ENCODE measurements around the gene AIFM3. TPM values are rescaled to one million over a fixed set of nuclear protein-coding genes. Genes with fewer than 3 reads are reported as not detected.
A peak's percentile ranks its signal among the peaks of the same experiment; 100 is the strongest.

The AIFM3 gene
- total RNA-seq, 1 experiment from 2014 or later: 9.7 TPM

DNA sequence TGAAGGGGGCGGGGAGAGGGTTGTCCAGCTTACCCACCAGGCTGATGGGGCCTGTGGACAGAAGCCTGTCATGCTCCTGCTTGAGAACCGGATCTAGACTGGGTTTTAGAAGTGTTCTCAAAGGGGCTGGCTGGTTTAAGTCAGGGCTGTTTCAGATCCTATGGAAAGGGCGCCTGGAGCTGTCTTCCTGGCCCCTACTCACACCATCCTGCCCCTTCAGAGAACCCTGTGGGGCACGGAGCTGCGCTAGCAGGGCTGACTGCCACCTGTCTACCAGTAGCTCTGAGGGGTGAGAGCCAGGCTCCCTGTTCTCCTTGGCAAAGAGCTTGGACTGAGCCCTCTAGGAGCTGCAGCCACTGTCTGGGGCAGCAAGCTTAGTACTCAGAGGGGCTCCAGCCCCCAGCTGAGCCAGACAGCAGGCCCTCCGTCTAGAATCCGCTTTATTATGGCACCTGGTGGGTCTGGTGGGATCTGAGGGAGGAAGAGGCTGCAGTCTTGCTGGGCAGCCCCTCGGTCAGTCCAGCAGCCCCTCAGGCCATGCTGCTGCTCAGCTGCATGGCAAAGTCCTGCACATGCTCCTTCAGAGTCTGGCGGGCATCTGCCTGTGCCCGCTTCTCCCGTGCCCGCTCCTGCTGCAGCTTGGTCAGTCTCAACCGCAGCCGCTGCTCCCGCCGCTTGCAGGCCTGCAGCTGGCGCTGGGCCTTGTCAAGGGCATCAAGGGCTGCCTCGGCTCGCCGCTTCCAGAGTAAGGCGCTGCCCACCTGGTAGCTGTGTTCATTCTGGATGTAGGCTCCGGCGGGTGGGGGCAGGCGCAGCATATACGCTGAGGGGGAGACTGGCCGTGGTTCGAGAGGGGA, 32.5 kb downstream of the AIFM3 start:
- no TSS peak for BruUV-seq (replicated peaks)
- CTCF ChIA-PET: interaction anchor here (0.5 to 1.4 kb wide), 2 partner anchors 114 to 494 kb away, joined by 3 read pairs; no protein-coding TSS in a partner anchor
- intact Hi-C loops (cut with micrococcal nuclease): no loop called here
- Histone ChIP-seq H3K36me3 (ENCODE audit: control insufficient read depth in 1 of 2, insufficient read depth in 2 of 2, low read length in 2 of 2) (peaks cover 3 to 11% of the 10 kb centered on the region in 2 experiments; a peak in 3 of 4 replicates), H3K27ac (ENCODE audit: low read depth, low read length) (peak overlapping the region; percentile 97; the same call in 1 of the 2 replicates), H3K4me2 (ENCODE audit: low read length) (peak overlapping the region; percentile 86; the same call in 1 of the 2 replicates), H3K79me2 (ENCODE audit: insufficient read depth, low read length) (peaks cover 38% of the 10 kb centered on the region), H3K9ac (ENCODE audit: low read length) (0 out of 2 replicates have a peak overlapping the region, but pooled peaks have one; percentile 95), H3K27me3 (ENCODE audit: insufficient read depth, low read length) (no peaks in the 10 kb centered on the region), H3K9me2 (ENCODE audit: insufficient read depth) (no peaks in the 10 kb centered on the region), H4K20me1 (ENCODE audit: insufficient read depth) (no peaks in the 10 kb centered on the region), H3K4me3 (replicated peaks in 1 of 2; ENCODE audit: low read depth in 1 of 2, low read length in 2 of 2) (no peak overlapping the region), H2AFZ (ENCODE audit: low read depth, low read length, poor library complexity, severe bottlenecking) (no peak overlapping the region), H3K9me3 (ENCODE audit: control insufficient read depth in 1 of 2, insufficient read depth in 1 of 2, low read depth in 1 of 2, low read length in 2 of 2) (no peaks in the 10 kb centered on the region), H3K4me1 (ENCODE audit: control insufficient read depth in 1 of 2, insufficient read depth in 2 of 2, low read length in 2 of 2) (peaks cover 17 to 28% of the 10 kb centered on the region in 2 experiments)
- no peak for DNase-seq (ENCODE audit: low read depth, low spot score)
- no peak for TF ChIP-seq ZBTB33 (IDR thresholded peaks at IDR 0.05; ENCODE audit: extremely low read depth, insufficient replicate concordance, low read length)
- no peak; the same call in 1 of the 2 replicates for TF ChIP-seq POLR2AphosphoS5 (IDR thresholded peaks at IDR 0.05; ENCODE audit: low read depth, low read length)
- TF ChIP-seq, protein P1, sequence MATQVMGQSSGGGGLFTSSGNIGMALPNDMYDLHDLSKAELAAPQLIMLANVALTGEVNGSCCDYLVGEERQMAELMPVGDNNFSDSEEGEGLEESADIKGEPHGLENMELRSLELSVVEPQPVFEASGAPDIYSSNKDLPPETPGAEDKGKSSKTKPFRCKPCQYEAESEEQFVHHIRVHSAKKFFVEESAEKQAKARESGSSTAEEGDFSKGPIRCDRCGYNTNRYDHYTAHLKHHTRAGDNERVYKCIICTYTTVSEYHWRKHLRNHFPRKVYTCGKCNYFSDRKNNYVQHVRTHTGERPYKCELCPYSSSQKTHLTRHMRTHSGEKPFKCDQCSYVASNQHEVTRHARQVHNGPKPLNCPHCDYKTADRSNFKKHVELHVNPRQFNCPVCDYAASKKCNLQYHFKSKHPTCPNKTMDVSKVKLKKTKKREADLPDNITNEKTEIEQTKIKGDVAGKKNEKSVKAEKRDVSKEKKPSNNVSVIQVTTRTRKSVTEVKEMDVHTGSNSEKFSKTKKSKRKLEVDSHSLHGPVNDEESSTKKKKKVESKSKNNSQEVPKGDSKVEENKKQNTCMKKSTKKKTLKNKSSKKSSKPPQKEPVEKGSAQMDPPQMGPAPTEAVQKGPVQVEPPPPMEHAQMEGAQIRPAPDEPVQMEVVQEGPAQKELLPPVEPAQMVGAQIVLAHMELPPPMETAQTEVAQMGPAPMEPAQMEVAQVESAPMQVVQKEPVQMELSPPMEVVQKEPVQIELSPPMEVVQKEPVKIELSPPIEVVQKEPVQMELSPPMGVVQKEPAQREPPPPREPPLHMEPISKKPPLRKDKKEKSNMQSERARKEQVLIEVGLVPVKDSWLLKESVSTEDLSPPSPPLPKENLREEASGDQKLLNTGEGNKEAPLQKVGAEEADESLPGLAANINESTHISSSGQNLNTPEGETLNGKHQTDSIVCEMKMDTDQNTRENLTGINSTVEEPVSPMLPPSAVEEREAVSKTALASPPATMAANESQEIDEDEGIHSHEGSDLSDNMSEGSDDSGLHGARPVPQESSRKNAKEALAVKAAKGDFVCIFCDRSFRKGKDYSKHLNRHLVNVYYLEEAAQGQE (IDR thresholded peaks at IDR 0.05; ENCODE audit: low read depth): no peak
- no peak for TF ChIP-seq ZFX (IDR thresholded peaks at IDR 0.05)
- no peak for TF ChIP-seq ELF1 (IDR thresholded peaks at IDR 0.05; ENCODE audit: borderline replicate concordance, low read depth)
- TF ChIP-seq FOSL1 (IDR thresholded peaks at IDR 0.05; ENCODE audit: low read depth): no peak
- TF ChIP-seq SIN3A (IDR thresholded peaks at IDR 0.05; ENCODE audit: low read depth): no peak
- TF ChIP-seq CEBPB (IDR thresholded peaks at IDR 0.05; ENCODE audit: low read depth): no peak
- no peak for TF ChIP-seq JUND (IDR thresholded peaks at IDR 0.05)
- no peak for TF ChIP-seq EGR1 (IDR thresholded peaks at IDR 0.05; ENCODE audit: low read depth)
- TF ChIP-seq EZH2 (IDR thresholded peaks at IDR 0.05): no peak
- RAD21 ChIA-PET (ENCODE audit: low non-redundant PET in 1 of 2, low total read pairs in 2 of 2, uncharacterized antibody in 2 of 2, unreplicated experiment in 2 of 2): interaction anchor here in 1 of 2 experiments (0.6 kb wide), 1 partner anchor 13 kb away, joined by 3 read pairs; no protein-coding TSS in a partner anchor
- POLR2A ChIA-PET: interaction anchor here (0.7 kb wide), 1 partner anchor 103 kb away, joined by 4 read pairs; no protein-coding TSS in a partner anchor
- no peak for ATAC-seq
